GM23338 (cell line): ENCODE data around the gene PLEKHG4B. TPM values are rescaled to one million over a fixed set of nuclear protein-coding genes. Genes with fewer than 3 reads are reported as not detected.

Experiments
- EZH2phosphoT487 ChIP-seq: fragments of 200-600 bp; sonication (generic); IDR thresholded peaks from one replicate; pipeline ENCODE4 v1.8.1; 2018; ENCODE audit warnings: antibody characterized with exemption; ENCODE audit not compliant: unreplicated experiment
- POLR2AphosphoS5 ChIP-seq: IDR thresholded peaks from 2 replicates; pipeline ENCODE4 v1.6.1; 2016; ENCODE audit warnings: antibody characterized with exemption, low read depth
- ZNF114 ChIP-seq: fragments of 250-450 bp; sonication (Bioruptor Pico); IDR thresholded peaks from 2 replicates; pipeline ENCODE4 v1.5.0; 2020; ENCODE audit warnings: mild to moderate bottlenecking, moderate library complexity
- ZNF331 ChIP-seq: fragments of 250-450 bp; sonication (Bioruptor Pico); IDR thresholded peaks from 2 replicates; pipeline ENCODE4 v1.5.0; 2020; ENCODE audit warnings: low read depth, mild to moderate bottlenecking, moderate library complexity
- polyA plus RNA-seq: library from polyadenylated mRNA; unstranded; fragments of >200 nt; fragmentation: Nextera tagmentation; extraction: Ambion mirVana; gene quantifications from 2 replicates; pipeline ENCODE4 v1.2.1, GENCODE V29; 2016
- total RNA-seq: library from RNA; depleted of rRNA; stranded (reverse); fragments of >200 nt; shearing (Covaris generic); gene quantifications from 2 replicates; pipeline ENCODE4 v1.2.3, GENCODE V29; 2014
- TF ChIP-seq, protein P1 (sequence below): fragments of 250-450 bp; sonication (Bioruptor Pico); IDR thresholded peaks from 2 replicates; pipeline ENCODE4 v1.5.0; 2020; ENCODE audit warnings: mild to moderate bottlenecking, moderate library complexity
- TF ChIP-seq, protein P2 (sequence below), 2 experiments: fragments of 200-600 bp in 1 of 2; sonication (generic) in 1 of 2; conservative IDR thresholded peaks; 2 replicates each; pipeline versions ENCODE4 v1.5.1 to v1.6.1; 2016 to 2017; ENCODE audit warnings: antibody characterized with exemption in 2 of 2, low read depth in 2 of 2, mild to moderate bottlenecking in 2 of 2, moderate library complexity in 1 of 2
- TF ChIP-seq, protein P3 (sequence below): IDR thresholded peaks from one replicate; pipeline ENCODE4 v1.6.1; 2018; ENCODE audit warnings: antibody characterized with exemption; ENCODE audit not compliant: unreplicated experiment

The PLEKHG4B gene
- total and polyA plus RNA-seq, 2 experiments from 2014 or later, result 33.5 to 54.8 TPM

DNA sequence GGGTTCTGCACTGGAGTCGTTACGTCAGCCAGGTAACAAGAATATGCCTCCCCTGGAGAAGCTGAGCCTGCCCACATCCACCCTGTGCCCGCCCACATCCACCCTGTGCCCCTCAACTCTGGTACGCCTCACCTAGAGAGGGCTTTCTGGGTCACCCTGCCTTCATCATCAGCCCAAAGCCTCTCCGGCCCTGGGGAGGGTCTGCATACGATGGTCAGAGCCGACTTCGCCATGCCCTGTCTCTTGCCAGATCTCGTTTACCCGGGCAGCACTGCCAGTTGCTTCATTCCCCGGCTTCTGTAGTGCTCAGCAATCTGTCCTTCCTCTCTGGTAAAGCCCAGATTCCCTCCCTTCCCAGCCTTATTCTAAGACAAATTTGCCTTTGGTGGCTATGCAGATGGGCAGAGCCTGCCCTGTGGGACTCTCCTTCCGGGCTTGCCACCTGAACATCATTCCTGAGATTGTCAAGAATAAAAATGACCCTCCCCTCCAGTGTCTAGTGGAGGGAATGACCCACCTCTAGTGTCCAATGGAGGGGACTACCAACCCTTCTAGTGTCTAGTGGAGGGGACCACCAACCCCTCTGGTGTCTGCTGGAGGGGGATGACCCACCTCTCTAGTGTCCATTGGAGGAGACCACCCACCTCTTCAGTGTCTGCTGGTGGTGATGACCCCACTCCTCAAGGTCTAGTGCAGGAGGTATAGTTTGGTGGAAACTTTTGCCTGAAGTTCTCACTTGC is 3.4 kb downstream of the PLEKHG4B start (continued):
- TF ChIP-seq, protein P1, sequence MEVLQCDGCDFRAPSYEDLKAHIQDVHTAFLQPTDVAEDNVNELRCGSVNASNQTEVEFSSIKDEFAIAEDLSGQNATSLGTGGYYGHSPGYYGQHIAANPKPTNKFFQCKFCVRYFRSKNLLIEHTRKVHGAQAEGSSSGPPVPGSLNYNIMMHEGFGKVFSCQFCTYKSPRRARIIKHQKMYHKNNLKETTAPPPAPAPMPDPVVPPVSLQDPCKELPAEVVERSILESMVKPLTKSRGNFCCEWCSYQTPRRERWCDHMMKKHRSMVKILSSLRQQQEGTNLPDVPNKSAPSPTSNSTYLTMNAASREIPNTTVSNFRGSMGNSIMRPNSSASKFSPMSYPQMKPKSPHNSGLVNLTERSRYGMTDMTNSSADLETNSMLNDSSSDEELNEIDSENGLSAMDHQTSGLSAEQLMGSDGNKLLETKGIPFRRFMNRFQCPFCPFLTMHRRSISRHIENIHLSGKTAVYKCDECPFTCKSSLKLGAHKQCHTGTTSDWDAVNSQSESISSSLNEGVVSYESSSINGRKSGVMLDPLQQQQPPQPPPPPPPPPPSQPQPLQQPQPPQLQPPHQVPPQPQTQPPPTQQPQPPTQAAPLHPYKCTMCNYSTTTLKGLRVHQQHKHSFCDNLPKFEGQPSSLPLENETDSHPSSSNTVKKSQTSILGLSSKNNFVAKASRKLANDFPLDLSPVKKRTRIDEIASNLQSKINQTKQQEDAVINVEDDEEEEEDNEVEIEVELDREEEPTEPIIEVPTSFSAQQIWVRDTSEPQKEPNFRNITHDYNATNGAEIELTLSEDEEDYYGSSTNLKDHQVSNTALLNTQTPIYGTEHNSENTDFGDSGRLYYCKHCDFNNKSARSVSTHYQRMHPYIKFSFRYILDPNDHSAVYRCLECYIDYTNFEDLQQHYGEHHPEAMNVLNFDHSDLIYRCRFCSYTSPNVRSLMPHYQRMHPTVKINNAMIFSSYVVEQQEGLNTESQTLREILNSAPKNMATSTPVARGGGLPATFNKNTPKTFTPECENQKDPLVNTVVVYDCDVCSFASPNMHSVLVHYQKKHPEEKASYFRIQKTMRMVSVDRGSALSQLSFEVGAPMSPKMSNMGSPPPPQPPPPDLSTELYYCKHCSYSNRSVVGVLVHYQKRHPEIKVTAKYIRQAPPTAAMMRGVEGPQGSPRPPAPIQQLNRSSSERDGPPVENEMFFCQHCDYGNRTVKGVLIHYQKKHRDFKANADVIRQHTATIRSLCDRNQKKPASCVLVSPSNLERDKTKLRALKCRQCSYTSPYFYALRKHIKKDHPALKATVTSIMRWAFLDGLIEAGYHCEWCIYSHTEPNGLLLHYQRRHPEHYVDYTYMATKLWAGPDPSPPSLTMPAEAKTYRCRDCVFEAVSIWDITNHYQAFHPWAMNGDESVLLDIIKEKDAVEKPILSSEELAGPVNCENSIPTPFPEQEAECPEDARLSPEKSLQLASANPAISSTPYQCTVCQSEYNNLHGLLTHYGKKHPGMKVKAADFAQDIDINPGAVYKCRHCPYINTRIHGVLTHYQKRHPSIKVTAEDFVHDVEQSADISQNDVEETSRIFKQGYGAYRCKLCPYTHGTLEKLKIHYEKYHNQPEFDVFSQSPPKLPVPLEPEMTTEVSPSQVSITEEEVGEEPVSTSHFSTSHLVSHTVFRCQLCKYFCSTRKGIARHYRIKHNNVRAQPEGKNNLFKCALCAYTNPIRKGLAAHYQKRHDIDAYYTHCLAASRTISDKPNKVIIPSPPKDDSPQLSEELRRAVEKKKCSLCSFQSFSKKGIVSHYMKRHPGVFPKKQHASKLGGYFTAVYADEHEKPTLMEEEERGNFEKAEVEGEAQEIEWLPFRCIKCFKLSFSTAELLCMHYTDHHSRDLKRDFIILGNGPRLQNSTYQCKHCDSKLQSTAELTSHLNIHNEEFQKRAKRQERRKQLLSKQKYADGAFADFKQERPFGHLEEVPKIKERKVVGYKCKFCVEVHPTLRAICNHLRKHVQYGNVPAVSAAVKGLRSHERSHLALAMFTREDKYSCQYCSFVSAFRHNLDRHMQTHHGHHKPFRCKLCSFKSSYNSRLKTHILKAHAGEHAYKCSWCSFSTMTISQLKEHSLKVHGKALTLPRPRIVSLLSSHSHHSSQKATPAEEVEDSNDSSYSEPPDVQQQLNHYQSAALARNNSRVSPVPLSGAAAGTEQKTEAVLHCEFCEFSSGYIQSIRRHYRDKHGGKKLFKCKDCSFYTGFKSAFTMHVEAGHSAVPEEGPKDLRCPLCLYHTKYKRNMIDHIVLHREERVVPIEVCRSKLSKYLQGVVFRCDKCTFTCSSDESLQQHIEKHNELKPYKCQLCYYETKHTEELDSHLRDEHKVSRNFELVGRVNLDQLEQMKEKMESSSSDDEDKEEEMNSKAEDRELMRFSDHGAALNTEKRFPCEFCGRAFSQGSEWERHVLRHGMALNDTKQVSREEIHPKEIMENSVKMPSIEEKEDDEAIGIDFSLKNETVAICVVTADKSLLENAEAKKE, result no peak
- TF ChIP-seq ZNF114 (CRISPR knock-in tag), result no peak
- TF ChIP-seq, protein P2, sequence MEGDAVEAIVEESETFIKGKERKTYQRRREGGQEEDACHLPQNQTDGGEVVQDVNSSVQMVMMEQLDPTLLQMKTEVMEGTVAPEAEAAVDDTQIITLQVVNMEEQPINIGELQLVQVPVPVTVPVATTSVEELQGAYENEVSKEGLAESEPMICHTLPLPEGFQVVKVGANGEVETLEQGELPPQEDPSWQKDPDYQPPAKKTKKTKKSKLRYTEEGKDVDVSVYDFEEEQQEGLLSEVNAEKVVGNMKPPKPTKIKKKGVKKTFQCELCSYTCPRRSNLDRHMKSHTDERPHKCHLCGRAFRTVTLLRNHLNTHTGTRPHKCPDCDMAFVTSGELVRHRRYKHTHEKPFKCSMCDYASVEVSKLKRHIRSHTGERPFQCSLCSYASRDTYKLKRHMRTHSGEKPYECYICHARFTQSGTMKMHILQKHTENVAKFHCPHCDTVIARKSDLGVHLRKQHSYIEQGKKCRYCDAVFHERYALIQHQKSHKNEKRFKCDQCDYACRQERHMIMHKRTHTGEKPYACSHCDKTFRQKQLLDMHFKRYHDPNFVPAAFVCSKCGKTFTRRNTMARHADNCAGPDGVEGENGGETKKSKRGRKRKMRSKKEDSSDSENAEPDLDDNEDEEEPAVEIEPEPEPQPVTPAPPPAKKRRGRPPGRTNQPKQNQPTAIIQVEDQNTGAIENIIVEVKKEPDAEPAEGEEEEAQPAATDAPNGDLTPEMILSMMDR (conservative IDR thresholded peaks at IDR 0.05; ENCODE audit: low read depth in 2 of 2), result no peak
- TF ChIP-seq EZH2phosphoT487, result no peak
- TF ChIP-seq, protein P3, sequence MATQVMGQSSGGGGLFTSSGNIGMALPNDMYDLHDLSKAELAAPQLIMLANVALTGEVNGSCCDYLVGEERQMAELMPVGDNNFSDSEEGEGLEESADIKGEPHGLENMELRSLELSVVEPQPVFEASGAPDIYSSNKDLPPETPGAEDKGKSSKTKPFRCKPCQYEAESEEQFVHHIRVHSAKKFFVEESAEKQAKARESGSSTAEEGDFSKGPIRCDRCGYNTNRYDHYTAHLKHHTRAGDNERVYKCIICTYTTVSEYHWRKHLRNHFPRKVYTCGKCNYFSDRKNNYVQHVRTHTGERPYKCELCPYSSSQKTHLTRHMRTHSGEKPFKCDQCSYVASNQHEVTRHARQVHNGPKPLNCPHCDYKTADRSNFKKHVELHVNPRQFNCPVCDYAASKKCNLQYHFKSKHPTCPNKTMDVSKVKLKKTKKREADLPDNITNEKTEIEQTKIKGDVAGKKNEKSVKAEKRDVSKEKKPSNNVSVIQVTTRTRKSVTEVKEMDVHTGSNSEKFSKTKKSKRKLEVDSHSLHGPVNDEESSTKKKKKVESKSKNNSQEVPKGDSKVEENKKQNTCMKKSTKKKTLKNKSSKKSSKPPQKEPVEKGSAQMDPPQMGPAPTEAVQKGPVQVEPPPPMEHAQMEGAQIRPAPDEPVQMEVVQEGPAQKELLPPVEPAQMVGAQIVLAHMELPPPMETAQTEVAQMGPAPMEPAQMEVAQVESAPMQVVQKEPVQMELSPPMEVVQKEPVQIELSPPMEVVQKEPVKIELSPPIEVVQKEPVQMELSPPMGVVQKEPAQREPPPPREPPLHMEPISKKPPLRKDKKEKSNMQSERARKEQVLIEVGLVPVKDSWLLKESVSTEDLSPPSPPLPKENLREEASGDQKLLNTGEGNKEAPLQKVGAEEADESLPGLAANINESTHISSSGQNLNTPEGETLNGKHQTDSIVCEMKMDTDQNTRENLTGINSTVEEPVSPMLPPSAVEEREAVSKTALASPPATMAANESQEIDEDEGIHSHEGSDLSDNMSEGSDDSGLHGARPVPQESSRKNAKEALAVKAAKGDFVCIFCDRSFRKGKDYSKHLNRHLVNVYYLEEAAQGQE, result no peak
- TF ChIP-seq ZNF331 (CRISPR knock-in tag), result no peak
- TF ChIP-seq POLR2AphosphoS5, result no peak
